Muscle layer of duodenum (tissue), 2 donors: ENCODE measurements around the gene CEP83.

Source experiments
- H3K27ac ChIP-seq: one replicate; pipeline ENCODE4 v1.7.0; 2013; ENCODE audit warnings: mild to moderate bottlenecking, low read length
- H3K27me3 ChIP-seq: one replicate; pipeline ENCODE4 v1.7.0; 2013; ENCODE audit warnings: low read depth, mild to moderate bottlenecking, control low read depth, low read length
- H3K36me3 ChIP-seq, 2 donors: one replicate each; pipeline ENCODE4 v1.7.0; 2013; ENCODE audit warnings: low read length in 2 of 2, control low read depth in 1 of 2, mild to moderate bottlenecking in 1 of 2; ENCODE audit not compliant: insufficient read depth in 2 of 2, control insufficient read depth in 1 of 2
- H3K4me1 ChIP-seq, 2 donors: one replicate each; pipeline ENCODE4 v1.7.0; 2013; ENCODE audit warnings: low read length in 2 of 2, mild to moderate bottlenecking in 2 of 2, control low read depth in 1 of 2, moderate library complexity in 1 of 2; ENCODE audit not compliant: insufficient read depth in 2 of 2, control insufficient read depth in 1 of 2
- H3K4me3 ChIP-seq, 2 donors: one replicate each; pipeline ENCODE4 v1.7.0; 2013; ENCODE audit warnings: low read length in 2 of 2, low read depth in 1 of 2, mild to moderate bottlenecking in 1 of 2
- H3K9me3 ChIP-seq, 2 donors: one replicate each; pipeline ENCODE4 v1.7.0; 2013; ENCODE audit warnings: low read length in 2 of 2, control low read depth in 1 of 2, mild to moderate bottlenecking in 1 of 2; ENCODE audit not compliant: control insufficient read depth in 1 of 2
- donor health status: healthy.

CEP83 gene

GRCh38 chr12:94304566-94305061, 155.1 kb downstream of the CEP83 start:
- Histone ChIP-seq H3K27me3 (no peaks in the 10 kb centered on the region), H3K4me1 (peaks cover 0 to 5% of the 10 kb centered on the region in 2 donors), H3K36me3 (peaks cover 9 to 17% of the 10 kb centered on the region in 2 donors), H3K4me3 (no peak overlapping the region), H3K9me3 (no peaks in the 10 kb centered on the region), H3K27ac (no peak overlapping the region)

- no peaks in the 10 kb centered on the region for H3K27me3 ChIP-seq
- no peak overlapping the region for H3K27ac ChIP-seq
- no peak overlapping the region for H3K4me3 ChIP-seq
Measured at GRCh38 chr12:94304012-94304411, 155.7 kb downstream of the CEP83 start.

GRCh38 chr12:94299846-94300245, 159.8 kb downstream of the CEP83 start:
- H3K27me3 ChIP-seq = no peaks in the 10 kb centered on the region
- H3K9me3 ChIP-seq = no peaks in the 10 kb centered on the region
- H3K36me3 ChIP-seq = peaks cover 0 to 9% of the 10 kb centered on the region in 2 donors
- no peak overlapping the region for H3K4me3 ChIP-seq
- no peak overlapping the region for H3K27ac ChIP-seq
- peaks cover 8 to 18% of the 10 kb centered on the region in 2 donors for H3K4me1 ChIP-seq

More at GRCh38 chr12:94304012-94304411, 155.7 kb downstream of the CEP83 start:
- no peaks in the 10 kb centered on the region for H3K9me3 ChIP-seq
- peaks cover 9 to 14% of the 10 kb centered on the region in 2 donors for H3K36me3 ChIP-seq
- peaks cover 0 to 10% of the 10 kb centered on the region in 2 donors for H3K4me1 ChIP-seq

GRCh38 chr12:94297876-94298505, 161.7 kb downstream of the CEP83 start:
- H3K27me3 ChIP-seq = no peaks in the 10 kb centered on the region
- no peaks in the 10 kb centered on the region for H3K9me3 ChIP-seq
- H3K36me3 ChIP-seq = peaks cover 0 to 9% of the 10 kb centered on the region in 2 donors
- H3K4me1 ChIP-seq = peaks cover 8 to 13% of the 10 kb centered on the region in 2 donors
- H3K4me3 ChIP-seq = no peak overlapping the region
- H3K27ac ChIP-seq = no peak overlapping the region

- H3K27me3 ChIP-seq = no peaks in the 10 kb centered on the region
- H3K4me1 ChIP-seq = peaks cover 8 to 13% of the 10 kb centered on the region in 2 donors
- peaks cover 0 to 9% of the 10 kb centered on the region in 2 donors for H3K36me3 ChIP-seq
- H3K27ac ChIP-seq = no peak overlapping the region
- no peaks in the 10 kb centered on the region for H3K9me3 ChIP-seq
- no peak overlapping the region for H3K4me3 ChIP-seq
Measured at GRCh38 chr12:94297096-94297699, 162.5 kb downstream of the CEP83 start.

- peaks cover 0 to 20% of the 10 kb centered on the region in 2 donors for H3K4me1 ChIP-seq
- no peaks in the 10 kb centered on the region for H3K9me3 ChIP-seq
- H3K27me3 ChIP-seq = no peaks in the 10 kb centered on the region
- H3K27ac ChIP-seq = no peak overlapping the region
- no peak overlapping the region for H3K4me3 ChIP-seq
- no peaks in the 10 kb centered on the region for H3K36me3 ChIP-seq
Measured at GRCh38 chr12:94290353-94290752, 169.3 kb downstream of the CEP83 start.

GRCh38 chr12:94289461-94290312, 170.0 kb downstream of the CEP83 start:
- Histone ChIP-seq H3K4me1 (peaks cover 0 to 20% of the 10 kb centered on the region in 2 donors), H3K36me3 (no peaks in the 10 kb centered on the region), H3K27me3 (no peaks in the 10 kb centered on the region), H3K4me3 (no peak overlapping the region), H3K27ac (peak overlapping the region; percentile 4), H3K9me3 (no peaks in the 10 kb centered on the region)

- Histone ChIP-seq H3K9me3 (no peaks in the 10 kb centered on the region), H3K27ac (no peak overlapping the region), H3K4me1 (peaks cover 0 to 20% of the 10 kb centered on the region in 2 donors)
Measured at GRCh38 chr12:94287245-94287628, 172.4 kb downstream of the CEP83 start.

GRCh38 chr12:94286583-94287244, 173.0 kb downstream of the CEP83 start:
- no peaks in the 10 kb centered on the region for H3K9me3 ChIP-seq
- no peak overlapping the region for H3K27ac ChIP-seq
- H3K36me3 ChIP-seq = no peaks in the 10 kb centered on the region
- H3K4me3 ChIP-seq = no peak overlapping the region
- peaks cover 0 to 20% of the 10 kb centered on the region in 2 donors for H3K4me1 ChIP-seq
- no peaks in the 10 kb centered on the region for H3K27me3 ChIP-seq

More at GRCh38 chr12:94287245-94287628, 172.4 kb downstream of the CEP83 start:
- Histone ChIP-seq H3K27me3 (no peaks in the 10 kb centered on the region), H3K36me3 (no peaks in the 10 kb centered on the region), H3K4me3 (no peak overlapping the region)

- H3K36me3 ChIP-seq = no peaks in the 10 kb centered on the region
- no peak overlapping the region for H3K27ac ChIP-seq
- no peaks in the 10 kb centered on the region for H3K27me3 ChIP-seq
- no peaks in the 10 kb centered on the region for H3K9me3 ChIP-seq
- no peak overlapping the region for H3K4me3 ChIP-seq
- peaks cover 0 to 20% of the 10 kb centered on the region in 2 donors for H3K4me1 ChIP-seq
Measured at GRCh38 chr12:94285943-94286582, 173.6 kb downstream of the CEP83 start.
